IMR-90 (cell line): ENCODE results near the gene KIF1C. TPM values are rescaled to one million over a fixed set of nuclear protein-coding genes. Genes with fewer than 3 reads are reported as not detected.

Source experiments
- ATAC-seq: fragments of 200-7000 bp; cut with Tn5 transposase; 2 replicates; pipeline ENCODE4 v1.9.1; 2020; ENCODE audit warnings: low read depth, mild to moderate bottlenecking, moderate library complexity
- BruUV-seq: library from RNA; stranded (reverse); fragments of 400-500 nt; replicated peaks from 2 replicates; lab custom pipeline; 2021; lab: Mats Ljungman, UMichigan
- CTCF ChIA-PET: fragments of 300-600 bp; formaldehyde crosslinking; extraction: SDS; loops from one replicate; lab custom pipeline; 2021; ENCODE audit warnings: antibody characterized with exemption; lab: Yijun Ruan, JAX
- POLR2A ChIA-PET: fragments of 300-600 bp; sonication (Branson Sonifier 250); formaldehyde crosslinking; loops from one replicate; lab custom pipeline; 2022; ENCODE audit warnings: antibody characterized with exemption; ENCODE audit not compliant: unreplicated experiment; lab: Charles Lee
- DNase-seq: peaks from one replicate; pipeline ENCODE4 v3.0.0; 2013
- H2AFZ ChIP-seq: replicated peaks from 2 replicates; pipeline ENCODE3; 2013; ENCODE audit warnings: low read length, mild to moderate bottlenecking; ENCODE audit not compliant: poor library complexity
- H2AK5ac ChIP-seq: 2 replicates; pipeline ENCODE4 v1.6.1; 2013; ENCODE audit warnings: low read depth, low read length, inconsistent platforms
- H2AK9ac ChIP-seq: replicated peaks from 2 replicates; pipeline ENCODE3; 2013; ENCODE audit warnings: mild to moderate bottlenecking, low read depth, low read length, moderate library complexity; ENCODE audit not compliant: poor library complexity
- H2BK120ac ChIP-seq: 2 replicates; pipeline ENCODE4 v1.6.1; 2013; ENCODE audit warnings: low read depth, low read length, inconsistent platforms
- H2BK15ac ChIP-seq: 3 replicates; pipeline ENCODE4 v1.6.1; 2013; ENCODE audit warnings: low read depth, low read length, inconsistent platforms
- H2BK20ac ChIP-seq: 2 replicates; pipeline ENCODE4 v1.6.1; 2013; ENCODE audit warnings: low read depth, mild to moderate bottlenecking, inconsistent platforms, low read length, moderate library complexity
- H2BK5ac ChIP-seq: 2 replicates; pipeline ENCODE4 v1.6.1; 2013; ENCODE audit warnings: mild to moderate bottlenecking, low read depth, low read length, inconsistent platforms; ENCODE audit not compliant: poor library complexity, severe bottlenecking
- H3K14ac ChIP-seq: replicated peaks from 2 replicates; pipeline ENCODE4 v1.6.1; 2013; ENCODE audit warnings: low read depth, low read length, inconsistent platforms
- H3K18ac ChIP-seq: 2 replicates; pipeline ENCODE4 v1.6.1; 2013; ENCODE audit warnings: low read depth, low read length, control low read depth
- H3K23ac ChIP-seq: 2 replicates; pipeline ENCODE4 v1.6.1; 2013; ENCODE audit warnings: low read depth, low read length, inconsistent platforms
- H3K27ac ChIP-seq: 2 replicates; pipeline ENCODE4 v1.5.1; 2013; ENCODE audit warnings: mild to moderate bottlenecking, control low read depth, low read length; ENCODE audit not compliant: insufficient read depth
- H3K27me3 ChIP-seq: 2 replicates; pipeline ENCODE4 v1.6.1; 2013; ENCODE audit warnings: low read length; ENCODE audit not compliant: control insufficient read depth, insufficient read depth
- H3K36me3 ChIP-seq: 2 replicates; pipeline ENCODE4 v1.6.1; 2013; ENCODE audit warnings: low read length, mixed read lengths; ENCODE audit not compliant: control insufficient read depth, insufficient read depth
- H3K4ac ChIP-seq: 2 replicates; pipeline ENCODE4 v1.6.1; 2013; ENCODE audit warnings: low read depth, low read length, inconsistent platforms
- H3K4me1 ChIP-seq: 2 replicates; pipeline ENCODE4 v1.6.1; 2013; ENCODE audit warnings: low read length, mixed read lengths; ENCODE audit not compliant: control insufficient read depth, insufficient read depth
- H3K4me2 ChIP-seq: 2 replicates; pipeline ENCODE4 v1.6.1; 2013; ENCODE audit warnings: low read depth, mild to moderate bottlenecking, control low read depth, low read length, moderate library complexity
- H3K4me3 ChIP-seq: 2 replicates; pipeline ENCODE4 v1.5.1; 2013; ENCODE audit warnings: low read depth, mild to moderate bottlenecking, control low read depth, low read length, moderate library complexity; ENCODE audit not compliant: insufficient read depth
- H3K56ac ChIP-seq: 2 replicates; pipeline ENCODE4 v1.6.1; 2013; ENCODE audit warnings: low read length, inconsistent platforms; ENCODE audit not compliant: insufficient read depth; ENCODE audit errors: extremely low read depth
- H3K79me1 ChIP-seq, 2 experiments: 2 replicates each; pipeline ENCODE4 v1.6.1; 2013; ENCODE audit warnings: low read length in 2 of 2, inconsistent platforms in 1 of 2, low read depth in 1 of 2
- H3K9ac ChIP-seq: 2 replicates; pipeline ENCODE4 v1.6.1; 2013; ENCODE audit warnings: low read depth, low read length, control low read depth
- H3K9me1 ChIP-seq: 2 replicates; pipeline ENCODE4 v1.6.1; 2013; ENCODE audit warnings: low read length, inconsistent platforms; ENCODE audit not compliant: insufficient read depth
- H3K9me3 ChIP-seq: 2 replicates; pipeline ENCODE4 v1.6.1; 2013; ENCODE audit warnings: low read length; ENCODE audit not compliant: control insufficient read depth, insufficient read depth
- H4K20me1 ChIP-seq: 2 replicates; pipeline ENCODE4 v1.6.1; 2013; ENCODE audit warnings: low read length, inconsistent platforms; ENCODE audit not compliant: insufficient read depth
- H4K5ac ChIP-seq: 2 replicates; pipeline ENCODE4 v1.6.1; 2013; ENCODE audit warnings: mild to moderate bottlenecking, low read depth, low read length, control low read depth
- H4K8ac ChIP-seq, 2 experiments: 2 replicates each; pipeline ENCODE4 v1.6.1; 2013; ENCODE audit warnings: low read depth in 2 of 2, low read length in 2 of 2, control low read depth in 1 of 2, inconsistent platforms in 1 of 2
- H4K91ac ChIP-seq: 2 replicates; pipeline ENCODE4 v1.6.1; 2013; ENCODE audit warnings: low read depth, low read length, inconsistent platforms; ENCODE audit not compliant: insufficient read depth
- BHLHE40 ChIP-seq: fragments of 150-350 bp; IDR thresholded peaks from 2 replicates; pipeline ENCODE4 v1.6.1; 2016; ENCODE audit warnings: mild to moderate bottlenecking, low read depth, low read length
- CEBPB ChIP-seq: IDR thresholded peaks from 2 replicates; pipeline ENCODE4 v1.6.1; 2012; ENCODE audit warnings: low read depth, low read length, improper control_type of control experiment
- CHD1 ChIP-seq: IDR thresholded peaks from 2 replicates; pipeline ENCODE4 v1.6.1; 2012; ENCODE audit warnings: low read depth, low read length, improper control_type of control experiment
- CTCF ChIP-seq: conservative IDR thresholded peaks from 2 replicates; pipeline ENCODE4 v1.5.1; 2012; ENCODE audit warnings: mild to moderate bottlenecking, low read depth, low read length, improper control_type of control experiment
- ELK1 ChIP-seq: fragments of 150-350 bp; IDR thresholded peaks from 2 replicates; pipeline ENCODE4 v1.6.1; 2016; ENCODE audit warnings: low read depth, mild to moderate bottlenecking, low read length, moderate library complexity, borderline replicate concordance
- FOS ChIP-seq: fragments of 150-350 bp; IDR thresholded peaks from 2 replicates; pipeline ENCODE4 v1.6.1; 2016; ENCODE audit warnings: low read depth, low read length
- MAFK ChIP-seq: IDR thresholded peaks from 2 replicates; pipeline ENCODE4 v1.6.1; 2012; ENCODE audit warnings: low read depth, low read length, improper control_type of control experiment
- MAZ ChIP-seq: IDR thresholded peaks from 2 replicates; pipeline ENCODE4 v1.6.1; 2012; ENCODE audit warnings: low read depth, mild to moderate bottlenecking, low read length, improper control_type of control experiment, moderate library complexity, borderline replicate concordance
- MXI1 ChIP-seq: IDR thresholded peaks from 2 replicates; pipeline ENCODE4 v1.6.1; 2012; ENCODE audit warnings: low read depth, mild to moderate bottlenecking, low read length, moderate library complexity, borderline replicate concordance
- NFE2L2 ChIP-seq: fragments of 150-350 bp; IDR thresholded peaks from 2 replicates; pipeline ENCODE4 v1.6.1; 2016; ENCODE audit warnings: low read depth, mild to moderate bottlenecking, low read length
- RAD21 ChIP-seq: IDR thresholded peaks from 2 replicates; pipeline ENCODE4 v1.6.1; 2012; ENCODE audit warnings: low read length, improper control_type of control experiment
- RCOR1 ChIP-seq: IDR thresholded peaks from 2 replicates; pipeline ENCODE4 v1.6.1; 2012; ENCODE audit warnings: mild to moderate bottlenecking, low read length, improper control_type of control experiment; ENCODE audit not compliant: insufficient replicate concordance
- SMC3 ChIP-seq: fragments of 150-350 bp; IDR thresholded peaks from 2 replicates; pipeline ENCODE4 v1.6.1; 2016; ENCODE audit warnings: low read depth, mild to moderate bottlenecking, antibody characterized with exemption, low read length, moderate library complexity
- WGBS, 2 experiments: methylation state at CpG; one replicate each; pipeline versions ENCODE4 v1.1.5 to v1.1.7; 2013; ENCODE audit warnings: missing lambda C conversion rate in 2 of 2; ENCODE audit not compliant: insufficient read length in 1 of 2; ENCODE audit errors: extremely low coverage in 2 of 2; 5-methylcytosine and 5-hydroxymethylcytosine counted together
- dilution Hi-C: fragments of 300-500 bp; cut with HindIII; formaldehyde crosslinking; loops from one replicate; pipeline ENCODE4 v1.14.3; 2018; ENCODE audit warnings: low sequenced_read_pairs; ENCODE audit not compliant: unreplicated experiment
- in situ Hi-C: fragments of 300-500 bp; cut with MboI; formaldehyde crosslinking; loops from 3 replicates; pipeline ENCODE4 v1.14.3; 2019; ENCODE audit warnings: low sequenced_read_pairs, inconsistent platforms, mixed read lengths
- intact Hi-C: fragments of 100-400 bp; cut with micrococcal nuclease; formaldehyde crosslinking; loops from 2 replicates; pipeline ENCODE4 v1.10.0; 2022
- polyA plus RNA-seq, 3 experiments: library from polyadenylated mRNA; depleted of rRNA; stranded (reverse); fragments of >200 nt; gene quantifications; 2 replicates each; pipeline ENCODE4 v1.2.3, GENCODE V29; 2012; ENCODE audit warnings: low replicate concordance in 1 of 3
- total RNA-seq: library from RNA; depleted of rRNA; stranded (reverse); fragments of >200 nt; gene quantifications from 2 replicates; pipeline ENCODE4 v1.2.3, GENCODE V29; 2012

Gene KIF1C
- total and polyA plus RNA-seq, 2 of the 4 experiments (the other 2 are of a cell fraction), result 27.4 to 28.7 TPM

- Histone ChIP-seq H2BK20ac (no peak within 1 kb of the TSS), H3K79me1 (peaks cover 17 to 54% of the 10 kb centered on the region in 2 experiments; a peak in 3 of 4 replicates), H4K20me1 (no peaks in the 10 kb centered on the region), H3K4me1 (peaks cover 7% of the 10 kb centered on the region), H3K18ac (peak within 1 kb of the TSS; percentile 38), H3K4ac (peak within 1 kb of the TSS; percentile 91), H4K91ac (peak within 1 kb of the TSS; percentile 88), H4K8ac (peak within 1 kb of the TSS; percentile 93 to 97), H3K36me3 (peaks cover 8% of the 10 kb centered on the region), H2BK5ac (peak within 1 kb of the TSS; percentile 84), H3K9me1 (peaks cover 21% of the 10 kb centered on the region), H3K4me3 (peak within 1 kb of the TSS; percentile 72), H3K9ac (peak within 1 kb of the TSS; percentile 82), H2BK120ac (peak within 1 kb of the TSS; percentile 55; the same call in 1 of the 2 replicates), H3K56ac (peak within 1 kb of the TSS; percentile 55), H3K27me3 (no peaks in the 10 kb centered on the region), H2AK5ac (peak within 1 kb of the TSS; percentile 90), H3K4me2 (peak within 1 kb of the TSS; percentile 91), H2AFZ (peak within 1 kb of the TSS; percentile 99), H3K23ac (peak within 1 kb of the TSS; percentile 95), H3K14ac (peak within 1 kb of the TSS; percentile 86), H3K9me3 (no peaks in the 10 kb centered on the region), H2BK15ac (no peak within 1 kb of the TSS; the same call in 2 of the 3 replicates), H2AK9ac (peak within 1 kb of the TSS; percentile 100), H3K27ac (peak within 1 kb of the TSS; percentile 72), H4K5ac (peak within 1 kb of the TSS; percentile 68)
- CTCF ChIA-PET, result interaction anchor here (1.0 to 2.1 kb wide), 3 partner anchors 10 to 19 kb away, joined by 3 to 11 read pairs (median 4); partner anchors contain the start of genes INCA1, KIF1C and SPAG7
- WGBS, 2 experiments, result 4% methylated on average over 28 of the region's 78 CpGs; no CpG with 5 or more reads in 1 of the 2 experiments
- peak; percentile 56 for DNase-seq
- no TSS peak for BruUV-seq
- ATAC-seq, result peak; percentile 94
- dilution Hi-C loops, result no loop called here
- POLR2A ChIA-PET, result interaction anchor here (1.1 kb wide), 1 partner anchor 42 kb away, joined by 4 read pairs; no protein-coding TSS in a partner anchor
- intact Hi-C loops, result loop anchor here (1.0 kb wide), 2 partner anchors 39 to 78 kb away; partner anchors contain the start of gene PFN1
- in situ Hi-C loops, result no loop called here
- no peak for TF ChIP-seq ELK1
- no peak for TF ChIP-seq MAFK
- TF ChIP-seq CEBPB, result no peak
- no peak for TF ChIP-seq NFE2L2
- TF ChIP-seq BHLHE40, result peak; percentile 23; the same call in 1 of the 2 replicates
- TF ChIP-seq FOS, result no peak
- TF ChIP-seq CTCF, result peak; percentile 71
- TF ChIP-seq CHD1, result no peak
- peak; percentile 52 for TF ChIP-seq MAZ
- TF ChIP-seq RAD21, result peak; percentile 46
- TF ChIP-seq SMC3, result peak; percentile 29; the same call in 1 of the 2 replicates
- no peak for TF ChIP-seq MXI1
- no peak for TF ChIP-seq RCOR1
Measured at GRCh38 chr17:4986951-4987766, 10.6 kb upstream of the KIF1C start, which contains the start of gene CAMTA2. Gene CAMTA2, minus strand, starts transcription at chr17:4987675. Its CDS starts 1,453 bp downstream, at chr17:4986222.
